ENCODE measurements around the gene GPR173.

GPR173 gene

GRCh38 chrX:53071604-53072417 is 23.2 kb downstream of the GPR173 start:
- peak; percentile 82 for DNase-seq

DNA sequence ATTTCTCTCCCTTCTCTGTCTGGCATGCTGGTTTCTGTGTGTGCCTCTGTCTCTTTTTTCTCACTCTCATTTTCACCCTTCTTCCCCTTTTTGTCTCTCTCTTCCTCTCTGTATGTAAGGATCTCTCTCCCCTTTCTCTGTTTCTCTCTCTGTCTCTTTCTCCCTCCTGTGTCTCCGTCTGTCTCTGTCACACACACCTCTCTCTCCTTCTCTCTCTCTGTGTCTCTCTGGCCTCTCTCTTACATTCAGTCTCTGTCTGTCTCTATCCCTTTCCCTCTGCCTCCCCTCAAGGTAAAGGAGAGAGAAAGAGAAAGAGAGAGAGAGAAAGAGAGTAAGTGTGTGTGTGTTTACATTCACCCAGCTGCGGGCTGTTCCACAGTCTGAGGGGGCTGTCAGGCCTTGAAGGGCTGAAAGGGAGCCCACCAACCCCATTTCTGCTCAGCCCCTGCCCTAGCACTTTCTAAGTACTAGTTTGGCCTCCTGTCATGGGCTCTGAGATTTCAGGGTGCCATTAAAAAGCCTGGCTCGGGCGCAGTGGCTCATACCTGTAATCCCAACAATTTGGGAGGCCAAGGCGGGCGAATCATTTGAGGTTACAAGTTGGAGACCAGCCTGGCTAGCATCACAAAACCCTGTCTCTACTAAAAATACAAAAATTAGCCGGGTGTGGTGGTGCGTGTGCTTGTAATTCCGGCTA is 24.0 kb downstream of the GPR173 start:
- DNase-seq: no peak

DNA sequence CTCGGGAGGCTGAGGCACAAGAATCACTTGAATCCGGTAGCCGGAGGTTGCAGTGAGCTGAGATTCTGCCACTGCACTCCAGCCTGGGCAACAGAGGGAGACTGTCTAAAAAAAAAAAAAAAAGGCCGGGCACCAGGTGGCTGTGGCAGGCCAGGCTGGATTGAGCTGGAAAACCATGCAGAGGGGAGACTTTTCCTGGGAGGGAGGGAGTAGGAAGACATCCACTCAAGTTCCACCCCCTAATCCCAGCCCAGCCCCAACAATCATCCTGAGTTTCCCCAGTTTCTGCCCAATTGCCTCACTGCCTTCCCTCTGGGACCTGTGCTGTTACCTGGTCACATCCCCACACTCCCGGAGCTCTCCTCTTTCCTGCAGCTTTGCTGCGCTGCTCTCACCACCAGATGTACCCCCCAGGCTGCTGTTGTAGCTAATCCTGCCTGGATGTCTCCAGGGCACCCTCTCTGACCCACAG is 24.6 kb downstream of the GPR173 start:
- no peak for DNase-seq

DNA sequence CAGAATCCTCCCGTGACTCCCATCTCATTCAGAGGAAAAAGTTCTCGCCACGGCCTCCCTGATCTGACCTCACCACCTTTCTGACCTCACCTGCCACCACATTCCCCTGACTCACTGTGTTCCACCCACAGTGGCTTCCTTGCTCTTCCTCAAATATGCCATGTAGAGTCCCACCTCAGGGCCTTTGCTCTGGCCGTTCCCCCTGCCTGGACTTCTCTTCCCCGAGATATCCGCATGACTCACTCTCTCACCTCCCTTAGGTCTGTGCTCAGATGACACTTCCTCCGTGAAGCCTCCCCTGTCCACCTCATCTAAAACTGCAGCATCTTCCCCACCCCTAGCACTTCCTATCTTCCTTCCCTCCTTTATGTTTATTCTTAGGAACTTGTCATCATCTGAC is 26.4 kb downstream of the GPR173 start:
- no peak for DNase-seq

- DNase-seq: no peak
Observed at GRCh38 chrX:53076671-53077070, 28.1 kb downstream of the GPR173 start.

DNA sequence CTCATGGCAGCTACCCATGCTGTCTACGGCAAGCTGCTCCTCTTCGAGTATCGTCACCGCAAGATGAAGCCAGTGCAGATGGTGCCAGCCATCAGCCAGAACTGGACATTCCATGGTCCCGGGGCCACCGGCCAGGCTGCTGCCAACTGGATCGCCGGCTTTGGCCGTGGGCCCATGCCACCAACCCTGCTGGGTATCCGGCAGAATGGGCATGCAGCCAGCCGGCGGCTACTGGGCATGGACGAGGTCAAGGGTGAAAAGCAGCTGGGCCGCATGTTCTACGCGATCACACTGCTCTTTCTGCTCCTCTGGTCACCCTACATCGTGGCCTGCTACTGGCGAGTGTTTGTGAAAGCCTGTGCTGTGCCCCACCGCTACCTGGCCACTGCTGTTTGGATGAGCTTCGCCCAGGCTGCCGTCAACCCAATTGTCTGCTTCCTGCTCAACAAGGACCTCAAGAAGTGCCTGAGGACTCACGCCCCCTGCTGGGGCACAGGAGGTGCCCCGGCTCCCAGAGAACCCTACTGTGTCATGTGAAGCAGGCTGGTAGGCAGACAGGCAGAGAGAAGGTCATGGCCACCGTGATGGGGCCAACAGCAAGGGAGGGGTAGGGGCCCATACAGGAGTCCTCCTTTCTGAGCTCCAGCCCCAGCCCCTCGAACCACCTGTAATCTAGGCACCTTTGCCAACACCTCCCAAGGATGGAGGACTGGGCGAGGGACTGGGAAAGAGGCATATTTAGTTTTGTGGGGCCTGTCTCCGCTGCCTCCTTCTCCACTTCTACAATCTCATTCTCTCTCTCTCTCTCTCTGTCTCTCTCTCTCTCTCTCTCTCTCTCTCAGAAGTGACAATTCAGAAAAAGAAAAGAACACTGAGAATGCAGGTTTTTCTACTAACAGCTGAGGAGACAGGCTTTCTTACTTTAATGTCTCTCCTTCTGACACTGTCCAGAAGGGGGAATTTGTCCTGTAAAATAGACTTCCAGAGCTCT is 28.9 kb downstream of the GPR173 start:
- no peak for DNase-seq

GRCh38 chrX:53078943-53079342 is 30.4 kb downstream of the GPR173 start:
- no peak for DNase-seq

GRCh38 chrX:53080628-53081580 is 32.3 kb downstream of the GPR173 start:
- peak; percentile 27 for DNase-seq

GRCh38 chrX:53081925-53082772 is 33.6 kb downstream of the GPR173 start, which contains the start of gene TSPYL2:
Gene TSPYL2, plus strand, starts transcription at chrX:53082367. Its CDS starts 132 bp downstream, at chrX:53082499.
- peak; percentile 95 for DNase-seq

DNA sequence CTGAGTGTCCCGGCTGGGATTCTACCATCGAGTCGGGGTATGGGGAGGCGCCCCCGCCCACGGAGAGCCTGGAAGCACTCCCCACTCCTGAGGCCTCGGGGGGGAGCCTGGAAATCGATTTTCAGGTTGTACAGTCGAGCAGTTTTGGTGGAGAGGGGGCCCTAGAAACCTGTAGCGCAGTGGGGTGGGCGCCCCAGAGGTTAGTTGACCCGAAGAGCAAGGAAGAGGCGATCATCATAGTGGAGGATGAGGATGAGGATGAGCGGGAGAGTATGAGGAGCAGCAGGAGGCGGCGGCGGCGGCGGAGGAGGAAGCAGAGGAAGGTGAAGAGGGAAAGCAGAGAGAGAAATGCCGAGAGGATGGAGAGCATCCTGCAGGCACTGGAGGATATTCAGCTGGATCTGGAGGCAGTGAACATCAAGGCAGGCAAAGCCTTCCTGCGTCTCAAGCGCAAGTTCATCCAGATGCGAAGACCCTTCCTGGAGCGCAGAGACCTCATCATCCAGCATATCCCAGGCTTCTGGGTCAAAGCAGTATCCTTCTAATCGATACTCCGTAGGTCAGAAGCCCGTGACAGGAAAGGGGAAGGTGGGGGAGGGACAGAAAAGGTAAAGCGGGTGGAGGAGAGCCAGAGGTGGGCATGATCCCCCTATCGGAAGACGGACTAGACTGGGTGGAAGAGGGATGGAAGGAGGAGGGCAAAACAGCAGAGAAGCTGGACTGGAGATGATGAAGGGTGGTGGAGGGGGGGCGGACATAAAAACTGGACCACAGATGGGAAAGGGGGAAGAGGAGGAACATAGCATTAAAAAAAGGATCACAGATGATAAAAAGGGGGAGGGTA is 34.4 kb downstream of the GPR173 start:
- no peak for DNase-seq

DNA sequence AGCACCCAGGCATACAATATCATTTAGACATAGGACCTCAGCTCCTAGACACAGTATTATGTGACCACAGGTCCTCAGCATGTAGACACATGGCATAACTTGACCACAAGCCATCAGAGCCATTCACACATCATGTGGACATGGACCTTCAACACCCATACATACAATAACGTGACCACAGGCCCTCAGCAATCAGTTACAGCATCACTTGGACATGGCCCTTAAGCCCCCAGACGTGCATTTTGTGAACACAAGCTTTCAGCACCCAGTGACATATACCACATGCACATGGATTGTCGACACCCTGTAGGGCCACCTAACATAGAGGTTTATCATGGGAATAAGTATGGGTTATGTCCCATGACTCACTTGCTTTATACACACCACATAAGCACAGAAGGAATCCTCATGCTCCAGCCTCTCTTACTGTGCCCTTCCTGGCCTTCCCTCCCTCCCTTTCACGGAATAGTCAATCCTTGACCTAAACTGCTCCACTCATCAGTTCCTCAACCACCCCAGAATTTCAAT is 35.5 kb downstream of the GPR173 start:
- no peak for DNase-seq

DNA sequence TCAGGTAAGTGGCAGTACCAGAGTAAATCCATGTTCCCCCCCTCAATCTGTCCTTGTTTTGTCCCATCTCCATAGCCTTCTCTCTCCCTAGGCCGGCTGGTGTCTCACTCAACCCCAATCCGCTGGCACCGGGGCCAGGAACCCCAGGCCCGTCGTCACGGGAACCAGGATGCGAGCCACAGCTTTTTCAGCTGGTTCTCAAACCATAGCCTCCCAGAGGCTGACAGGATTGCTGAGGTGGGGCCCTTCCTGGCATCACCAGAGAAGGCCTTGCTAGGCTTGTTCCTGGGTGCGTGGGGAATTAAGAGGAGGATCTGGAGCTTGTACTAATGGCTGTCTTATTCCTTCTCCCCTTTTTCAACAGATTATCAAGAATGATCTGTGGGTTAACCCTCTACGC is 36.3 kb downstream of the GPR173 start:
- DNase-seq: no peak

DNA sequence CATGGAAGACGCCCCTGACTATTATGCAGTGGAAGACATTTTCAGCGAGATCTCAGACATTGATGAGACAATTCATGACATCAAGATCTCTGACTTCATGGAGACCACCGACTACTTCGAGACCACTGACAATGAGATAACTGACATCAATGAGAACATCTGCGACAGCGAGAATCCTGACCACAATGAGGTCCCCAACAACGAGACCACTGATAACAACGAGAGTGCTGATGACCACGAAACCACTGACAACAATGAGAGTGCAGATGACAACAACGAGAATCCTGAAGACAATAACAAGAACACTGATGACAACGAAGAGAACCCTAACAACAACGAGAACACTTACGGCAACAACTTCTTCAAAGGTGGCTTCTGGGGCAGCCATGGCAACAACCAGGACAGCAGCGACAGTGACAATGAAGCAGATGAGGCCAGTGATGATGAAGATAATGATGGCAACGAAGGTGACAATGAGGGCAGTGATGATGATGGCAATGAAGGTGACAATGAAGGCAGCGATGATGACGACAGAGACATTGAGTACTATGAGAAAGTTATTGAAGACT is 37.2 kb downstream of the GPR173 start:
- no peak for DNase-seq

- DNase-seq: no peak
Observed at GRCh38 chrX:53086464-53086863, 37.9 kb downstream of the GPR173 start.

GRCh38 chrX:53087388-53087831 is 38.8 kb downstream of the GPR173 start:
- DNase-seq: no peak

- DNase-seq: peak; percentile 89
Observed at GRCh38 chrX:53088136-53088974, 39.8 kb downstream of the GPR173 start.

- DNase-seq: peak; percentile 64
Observed at GRCh38 chrX:53089224-53089842, 40.7 kb downstream of the GPR173 start.

DNA sequence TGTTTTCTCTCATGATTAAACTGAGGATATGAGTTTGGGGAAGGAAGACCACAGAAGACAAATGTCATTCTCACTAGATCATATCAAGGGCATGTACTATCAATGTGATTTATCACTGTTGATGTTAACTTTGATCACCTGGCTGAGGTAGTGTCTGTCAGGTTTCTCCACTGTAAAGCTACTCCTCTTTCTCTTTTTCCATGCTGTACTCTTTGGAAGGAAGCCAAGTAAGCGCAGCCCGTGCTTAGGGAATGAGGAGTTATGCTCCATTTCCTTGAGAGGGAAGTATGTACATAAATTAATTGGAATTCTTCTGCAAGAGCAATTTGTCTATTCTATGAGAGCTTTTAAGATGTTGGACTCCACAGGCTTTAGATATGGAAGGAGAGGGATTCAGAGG is 41.3 kb downstream of the GPR173 start:
- no peak for DNase-seq

All from CD4-positive, alpha-beta T cell treated with Interleukin-4 for 4 hours (primary cell).